ENCODE results near the gene TMOD3.

TMOD3 gene

DNA sequence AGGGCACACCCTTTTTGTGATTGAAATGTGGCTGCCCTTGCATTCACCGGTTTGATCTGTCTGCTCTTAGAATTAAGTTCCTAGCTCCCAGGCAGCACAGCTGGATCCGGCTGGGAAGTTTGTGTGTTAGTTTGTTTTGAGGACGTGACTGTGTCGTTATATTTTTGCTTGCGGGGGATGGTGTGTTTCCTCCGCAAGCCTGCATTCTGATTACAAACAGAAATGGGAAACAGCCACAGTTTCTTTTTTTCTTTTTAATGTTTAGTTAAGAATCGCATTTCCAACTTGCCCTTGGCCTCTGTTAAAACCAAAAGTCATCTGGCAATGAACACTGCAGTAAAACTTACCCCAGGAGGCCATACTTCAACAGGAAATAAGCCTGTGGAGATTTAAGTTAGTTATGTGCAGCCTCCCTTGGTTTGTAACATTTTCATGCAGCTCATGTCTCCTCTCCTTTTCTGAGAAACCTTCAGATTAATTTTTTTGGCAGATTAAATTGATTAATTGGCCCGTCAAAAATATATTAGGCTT is 888 bp downstream of the TMOD3 start:
- DNase-seq, result no peak

GRCh38 chr15:51833772-51834171 is 4.3 kb downstream of the TMOD3 start:
- DNase-seq, result no peak

- no peak for DNase-seq
These were observed 8.4 kb downstream of the TMOD3 start for GRCh38 chr15:51837792-51838251.

GRCh38 chr15:51838270-51838669 is 8.8 kb downstream of the TMOD3 start:
- no peak for DNase-seq

DNA sequence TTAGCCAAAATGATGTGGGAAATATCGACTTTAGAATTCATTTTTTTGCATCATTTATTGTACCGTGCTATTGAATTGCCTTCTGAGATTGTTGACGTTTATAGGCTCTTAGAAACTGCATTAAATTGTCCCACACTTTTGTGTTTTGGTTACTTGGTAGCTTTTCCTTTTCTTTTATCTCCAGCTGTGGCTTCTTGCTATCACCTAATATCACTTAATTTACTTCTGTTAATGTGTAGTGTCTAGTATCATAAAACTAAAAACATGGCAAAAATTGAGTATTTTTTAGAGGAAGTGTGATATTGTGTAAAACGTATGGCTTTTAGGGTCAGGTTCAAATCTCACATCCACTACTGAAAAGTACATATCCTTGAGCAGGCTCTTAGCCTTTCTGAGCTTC is 11.2 kb downstream of the TMOD3 start:
- no peak for DNase-seq

DNA sequence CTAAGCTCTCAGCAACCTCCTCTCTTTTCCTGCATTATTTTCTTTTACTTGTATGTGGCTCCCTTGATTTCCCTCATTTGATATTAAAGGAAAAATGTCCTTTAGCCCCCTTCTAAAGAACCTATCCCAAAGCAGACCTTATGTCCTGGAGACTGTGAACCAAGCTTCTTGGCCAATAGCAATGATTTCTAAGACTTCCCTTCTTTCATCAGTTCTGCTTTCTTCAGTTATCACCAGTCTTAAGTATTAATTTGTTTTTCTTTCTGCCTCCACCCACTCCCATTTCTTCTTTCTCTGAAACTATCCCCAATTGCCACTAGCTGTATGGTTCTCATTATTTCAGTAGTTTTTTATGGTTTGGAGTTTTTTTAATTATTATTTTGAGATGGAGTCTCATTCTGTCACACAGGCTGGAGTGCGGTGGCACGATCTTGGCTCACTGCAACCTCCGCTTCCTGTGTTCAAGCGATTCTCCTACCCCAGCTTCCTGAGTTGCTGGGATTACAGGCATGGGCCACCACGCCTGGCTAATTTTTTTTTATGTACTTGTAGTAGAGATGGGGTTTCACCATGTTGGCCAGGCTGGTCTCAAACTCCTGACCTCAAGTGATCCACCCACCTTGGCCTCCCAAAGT is 12.1 kb downstream of the TMOD3 start:
- DNase-seq, result peak; percentile 39

DNA sequence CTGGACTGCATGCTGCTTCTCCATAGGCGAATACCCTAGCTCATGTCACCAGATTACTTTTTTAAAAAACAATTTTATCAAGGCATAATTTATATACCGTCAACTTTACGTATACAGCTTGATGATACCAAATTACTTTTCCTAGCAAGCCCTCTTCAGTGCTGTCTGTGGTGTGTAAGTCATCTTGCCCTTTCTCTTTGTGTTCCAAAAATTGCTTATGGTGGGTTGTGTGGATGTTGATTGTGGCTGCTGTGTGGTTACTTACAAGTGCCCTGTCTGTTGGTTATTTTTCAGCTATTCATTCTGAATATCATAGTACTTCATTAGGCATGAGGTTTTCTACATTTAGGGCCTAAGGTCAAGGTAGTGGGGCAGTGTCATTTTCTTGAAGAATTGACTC is 12.8 kb downstream of the TMOD3 start:
- DNase-seq, result no peak

DNA sequence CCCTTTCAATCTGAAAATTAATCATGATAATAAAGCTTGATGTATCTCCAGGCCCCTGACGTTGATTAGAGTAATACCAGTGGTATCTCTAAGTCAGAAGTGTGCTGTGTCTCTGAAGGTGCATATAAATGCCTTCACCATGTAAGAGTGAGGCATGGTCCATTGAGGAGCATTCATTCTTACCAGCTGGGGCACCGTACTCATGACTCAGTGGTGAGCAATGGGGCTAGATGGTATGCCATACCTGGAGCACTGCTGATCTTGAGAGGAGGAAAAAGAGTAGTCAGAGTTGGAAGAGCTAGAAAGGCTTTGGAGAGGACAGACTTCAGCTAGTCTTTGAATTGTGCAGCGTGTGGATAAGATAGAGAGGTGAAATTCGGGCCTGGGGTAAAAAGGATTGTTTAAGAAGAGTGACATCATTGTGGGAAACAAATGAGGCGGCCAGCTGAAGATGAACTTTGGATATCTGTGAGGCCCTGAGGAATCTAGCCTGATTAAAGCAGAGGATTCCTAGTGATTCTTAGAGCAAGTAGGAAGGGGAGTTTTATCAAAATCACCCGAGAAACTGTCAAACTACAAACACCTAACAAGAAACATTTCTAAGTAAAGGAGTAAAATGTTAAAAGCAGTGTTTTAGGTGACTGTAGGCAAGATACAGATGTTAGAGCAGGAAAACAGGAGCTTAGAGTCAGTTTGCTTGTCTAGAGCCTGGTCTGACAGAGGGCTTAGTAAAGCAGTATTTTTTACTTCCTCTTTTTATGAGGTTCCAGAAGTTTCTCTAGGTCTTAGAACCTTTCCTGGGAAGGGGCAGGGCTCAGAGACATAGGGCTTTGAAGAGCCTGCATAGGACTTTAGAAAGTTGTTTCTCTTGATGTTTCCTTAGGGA is 13.6 kb downstream of the TMOD3 start:
- DNase-seq, result no peak

- no peak for DNase-seq
These were observed 15.4 kb downstream of the TMOD3 start for GRCh38 chr15:51844747-51845426.

GRCh38 chr15:51846066-51846462 is 16.6 kb downstream of the TMOD3 start:
- no peak for DNase-seq

DNA sequence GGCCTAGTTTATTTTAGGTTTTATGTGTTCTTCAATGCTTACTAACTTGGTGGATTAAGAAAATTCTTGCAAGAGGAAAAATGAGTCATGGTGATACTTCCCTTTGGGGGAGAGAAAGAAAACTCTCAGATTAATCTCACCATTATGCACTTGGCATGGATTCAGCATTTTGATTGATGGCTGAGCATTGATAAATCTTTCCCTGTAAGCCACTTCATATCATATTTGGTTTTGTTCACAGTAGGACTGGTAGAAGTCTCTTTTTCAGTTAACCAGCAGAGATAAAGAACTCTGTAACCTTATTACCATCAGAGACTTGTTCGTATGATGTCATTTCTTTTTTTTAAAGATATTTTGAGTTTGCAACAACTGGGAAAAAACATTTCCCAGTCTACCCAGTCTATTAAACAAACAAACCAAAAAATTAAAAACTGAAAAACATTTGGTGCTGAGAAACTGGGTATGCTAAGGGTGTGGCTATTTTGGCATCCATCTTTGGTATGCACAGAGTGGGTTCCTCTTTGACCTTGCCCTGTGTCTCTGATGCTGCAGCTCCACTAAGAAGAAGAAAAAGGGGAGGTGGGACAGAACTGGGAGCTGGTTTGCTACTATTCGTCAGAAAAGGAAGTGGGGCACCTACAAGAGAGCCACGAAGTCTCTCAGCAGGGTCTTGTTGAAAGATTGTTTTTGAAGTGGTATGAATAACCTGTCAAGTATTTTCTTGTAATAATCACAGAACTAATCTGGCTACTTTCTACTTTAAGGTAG is 17.2 kb downstream of the TMOD3 start:
- DNase-seq, result no peak

GRCh38 chr15:51848811-51849210 is 19.4 kb downstream of the TMOD3 start:
- no peak for DNase-seq

GRCh38 chr15:51849860-51850259 is 20.4 kb downstream of the TMOD3 start:
- no peak for DNase-seq

DNA sequence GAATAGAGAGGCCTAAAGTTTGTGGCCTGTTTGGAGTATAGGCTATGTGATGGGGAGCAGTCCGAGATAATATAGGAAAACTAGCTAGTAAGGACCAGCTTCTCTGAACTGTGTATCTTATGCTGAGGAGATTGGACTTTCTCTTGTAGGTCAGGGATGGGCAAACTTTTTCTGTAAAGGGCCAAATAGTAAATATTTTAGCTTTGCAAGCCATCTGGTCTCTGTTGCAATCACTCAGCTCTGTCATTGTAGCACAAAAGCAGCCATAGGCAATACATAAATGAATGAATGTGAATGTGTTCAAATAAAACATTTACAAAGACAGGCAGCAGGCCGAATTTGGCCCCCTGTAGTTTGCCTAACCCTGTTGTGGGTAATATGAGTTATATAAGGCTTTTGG is 24.5 kb downstream of the TMOD3 start:
- DNase-seq, result no peak

GRCh38 chr15:51855612-51856011 is 26.2 kb downstream of the TMOD3 start:
- DNase-seq, result no peak

DNA sequence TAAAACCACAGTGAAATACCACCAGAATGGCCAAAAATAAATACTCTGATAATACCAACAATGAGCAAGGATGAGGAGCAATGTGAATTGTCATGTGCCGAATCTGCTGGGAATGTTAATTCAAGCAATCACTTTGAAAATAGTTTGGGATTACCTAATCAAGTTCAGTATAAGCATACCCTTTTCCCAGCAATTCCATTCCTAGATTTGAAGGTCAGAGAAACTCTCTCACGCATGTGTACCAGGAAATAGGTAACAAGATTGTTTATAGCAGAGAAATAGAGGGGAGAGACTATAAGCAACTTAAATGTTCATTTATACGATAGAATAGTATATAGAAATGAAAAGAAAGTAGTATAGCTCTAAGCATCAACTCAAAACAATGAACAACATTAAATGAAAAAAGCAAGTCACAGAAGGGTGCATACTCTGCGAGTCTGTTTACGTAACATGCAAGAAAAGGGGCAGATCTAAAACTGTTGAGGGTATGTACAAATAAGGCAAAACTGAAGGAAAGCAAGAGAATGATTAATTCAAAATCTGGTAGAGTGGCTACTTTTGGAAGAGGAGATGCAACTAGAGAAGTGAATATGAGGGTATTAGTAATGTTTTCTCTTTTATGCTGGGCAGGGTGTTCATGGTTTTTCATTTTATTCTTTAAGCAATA is 27.4 kb downstream of the TMOD3 start:
- no peak for DNase-seq

DNA sequence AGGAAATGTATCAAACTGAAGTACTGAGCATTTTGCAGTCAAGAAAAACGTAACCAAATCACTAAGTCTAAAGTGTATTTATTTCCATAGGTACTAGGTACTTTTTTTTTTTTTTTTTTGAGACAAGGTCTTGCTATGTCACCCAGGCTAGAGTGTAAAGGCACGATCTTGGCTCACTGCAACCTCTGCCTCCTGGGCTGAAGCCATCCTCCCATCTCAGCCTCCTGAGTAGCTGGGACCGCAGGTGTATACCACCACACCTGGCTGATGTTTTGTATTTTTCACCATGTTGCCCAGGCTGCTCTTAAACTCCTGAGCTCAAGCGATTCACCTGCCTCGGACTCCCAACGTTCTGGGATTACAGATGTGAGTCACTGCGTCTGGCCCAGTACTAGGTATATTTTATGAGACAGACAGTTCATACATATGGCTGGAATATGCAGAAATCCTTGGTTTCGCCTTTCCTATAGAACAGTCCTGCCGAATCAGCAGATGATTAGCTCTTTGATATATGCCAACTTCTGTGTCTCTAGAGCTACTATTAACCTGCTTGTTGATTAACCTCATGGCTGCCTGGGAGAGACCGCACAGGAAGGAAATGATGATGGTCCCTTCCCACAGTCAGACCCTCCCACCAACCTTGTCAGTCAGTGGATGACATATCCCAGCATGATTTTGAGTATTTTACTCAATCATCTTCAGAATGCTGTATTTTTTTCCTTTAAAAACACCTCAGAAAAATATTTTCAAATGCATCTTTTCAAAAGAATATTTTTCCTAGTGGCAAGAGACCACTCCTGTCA is 32.3 kb downstream of the TMOD3 start:
- no peak for DNase-seq

- no peak for DNase-seq
These were observed 33.7 kb downstream of the TMOD3 start for GRCh38 chr15:51863131-51863530.

GRCh38 chr15:51864408-51865056 is 35.1 kb downstream of the TMOD3 start:
- DNase-seq, result no peak

- DNase-seq, result no peak
These were observed 35.9 kb downstream of the TMOD3 start for GRCh38 chr15:51865317-51865716.

- no peak for DNase-seq
These were observed 36.7 kb downstream of the TMOD3 start for GRCh38 chr15:51866161-51866560.
